Suprapubic skin (tissue), 4 donors: ENCODE measurements around the gene SRGAP1. TPM values are rescaled to one million over a fixed set of nuclear protein-coding genes. Genes with fewer than 3 reads are reported as not detected.

ENCODE experiments used
- DNase-seq, 2 donors: peaks; one replicate each; pipeline ENCODE4 v3.0.0-alpha.2; 2019; ENCODE audit warnings: low spot score in 2 of 2
- H3K27ac ChIP-seq: fragments of 200-600 bp; sonication (generic); one replicate; pipeline ENCODE4 v1.5.1; 2019
- H3K27me3 ChIP-seq: fragments of 200-600 bp; sonication (generic); one replicate; pipeline ENCODE4 v1.5.1; 2019
- H3K36me3 ChIP-seq: fragments of 200-600 bp; sonication (generic); one replicate; pipeline ENCODE4 v1.5.1; 2019
- H3K4me1 ChIP-seq: fragments of 200-600 bp; sonication (generic); one replicate; pipeline ENCODE4 v1.5.1; 2019
- H3K4me3 ChIP-seq: fragments of 200-600 bp; sonication (generic); one replicate; pipeline ENCODE4 v1.5.1; 2019; ENCODE audit warnings: mild to moderate bottlenecking
- H3K9me3 ChIP-seq: fragments of 200-600 bp; sonication (generic); one replicate; pipeline ENCODE4 v1.5.1; 2019
- EP300 ChIP-seq: sonication (generic); formaldehyde crosslinking; IDR thresholded peaks from one replicate; pipeline ENCODE4 v1.6.1; 2017; ENCODE audit warnings: antibody characterized with exemption
- POLR2A ChIP-seq, 2 donors: fragments of 450-650 bp; IDR thresholded peaks; one replicate each; pipeline ENCODE4 v1.6.1; 2017; ENCODE audit warnings: antibody characterized with exemption in 2 of 2, mild to moderate bottlenecking in 2 of 2, moderate library complexity in 2 of 2
- POLR2AphosphoS5 ChIP-seq, 3 donors: sonication (generic); formaldehyde crosslinking; IDR thresholded peaks; one replicate each; pipeline ENCODE4 v1.6.1; 2017; ENCODE audit warnings: antibody characterized with exemption in 3 of 3
- WGBS: methylation state at CpG from one replicate; pipeline ENCODE4 v1.1.5; 2018; 5-methylcytosine and 5-hydroxymethylcytosine counted together
- total RNA-seq, 4 donors: library from RNA; depleted of rRNA; stranded (reverse); fragments of >200 nt; gene quantifications; one replicate each; pipeline ENCODE4 v1.1.0, GENCODE V29; 2016
- TF ChIP-seq, protein P1 (sequence below), 2 donors: fragments of 200-600 bp in 1 of 2; fragments of 450-650 bp in 1 of 2; sonication (generic) in 1 of 2; IDR thresholded peaks; one replicate each; pipeline ENCODE4 v1.5.1; 2016 to 2019; ENCODE audit warnings: antibody characterized with exemption in 2 of 2, mild to moderate bottlenecking in 1 of 2, moderate library complexity in 1 of 2

SRGAP1 gene
- total RNA-seq, 4 donors from 2014 or later: 8.4 to 10.9 (median 9.8) TPM

DNA sequence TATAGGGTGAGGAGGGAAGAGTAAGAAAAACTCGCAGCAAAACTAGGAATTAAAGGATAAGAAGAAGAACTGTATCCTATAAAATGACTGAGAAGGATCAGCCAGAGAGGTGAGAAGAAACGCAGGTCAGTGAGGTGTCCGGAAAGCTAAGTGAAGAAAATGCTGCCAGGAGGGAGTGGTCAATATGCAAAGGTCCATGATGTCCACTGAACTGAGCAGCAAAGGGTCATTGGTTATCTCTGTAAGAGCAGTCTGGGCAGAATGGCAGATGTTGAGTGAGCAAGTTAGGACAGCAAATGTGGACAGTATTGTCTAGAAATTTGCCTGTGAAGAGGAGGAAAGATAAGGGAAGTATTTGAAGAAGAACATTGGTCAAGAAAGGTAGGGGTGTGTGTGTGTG is 155.4 kb downstream of the SRGAP1 start:
- no peak overlapping the region for H3K4me3 ChIP-seq
- no peak for TF ChIP-seq POLR2AphosphoS5 (IDR thresholded peaks at IDR 0.05)
- TF ChIP-seq, protein P1, sequence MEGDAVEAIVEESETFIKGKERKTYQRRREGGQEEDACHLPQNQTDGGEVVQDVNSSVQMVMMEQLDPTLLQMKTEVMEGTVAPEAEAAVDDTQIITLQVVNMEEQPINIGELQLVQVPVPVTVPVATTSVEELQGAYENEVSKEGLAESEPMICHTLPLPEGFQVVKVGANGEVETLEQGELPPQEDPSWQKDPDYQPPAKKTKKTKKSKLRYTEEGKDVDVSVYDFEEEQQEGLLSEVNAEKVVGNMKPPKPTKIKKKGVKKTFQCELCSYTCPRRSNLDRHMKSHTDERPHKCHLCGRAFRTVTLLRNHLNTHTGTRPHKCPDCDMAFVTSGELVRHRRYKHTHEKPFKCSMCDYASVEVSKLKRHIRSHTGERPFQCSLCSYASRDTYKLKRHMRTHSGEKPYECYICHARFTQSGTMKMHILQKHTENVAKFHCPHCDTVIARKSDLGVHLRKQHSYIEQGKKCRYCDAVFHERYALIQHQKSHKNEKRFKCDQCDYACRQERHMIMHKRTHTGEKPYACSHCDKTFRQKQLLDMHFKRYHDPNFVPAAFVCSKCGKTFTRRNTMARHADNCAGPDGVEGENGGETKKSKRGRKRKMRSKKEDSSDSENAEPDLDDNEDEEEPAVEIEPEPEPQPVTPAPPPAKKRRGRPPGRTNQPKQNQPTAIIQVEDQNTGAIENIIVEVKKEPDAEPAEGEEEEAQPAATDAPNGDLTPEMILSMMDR (IDR thresholded peaks at IDR 0.05): no peak
- TF ChIP-seq EP300: no peak
- TF ChIP-seq POLR2A (IDR thresholded peaks at IDR 0.05): no peak
- no peaks in the 10 kb centered on the region for H3K9me3 ChIP-seq
- H3K27ac ChIP-seq: no peak overlapping the region
- H3K36me3 ChIP-seq: no peaks in the 10 kb centered on the region
- no peaks in the 10 kb centered on the region for H3K27me3 ChIP-seq
- DNase-seq: no peak
- no peaks in the 10 kb centered on the region for H3K4me1 ChIP-seq
- WGBS: 95% methylated on average over 3 of the region's 3 CpGs

DNA sequence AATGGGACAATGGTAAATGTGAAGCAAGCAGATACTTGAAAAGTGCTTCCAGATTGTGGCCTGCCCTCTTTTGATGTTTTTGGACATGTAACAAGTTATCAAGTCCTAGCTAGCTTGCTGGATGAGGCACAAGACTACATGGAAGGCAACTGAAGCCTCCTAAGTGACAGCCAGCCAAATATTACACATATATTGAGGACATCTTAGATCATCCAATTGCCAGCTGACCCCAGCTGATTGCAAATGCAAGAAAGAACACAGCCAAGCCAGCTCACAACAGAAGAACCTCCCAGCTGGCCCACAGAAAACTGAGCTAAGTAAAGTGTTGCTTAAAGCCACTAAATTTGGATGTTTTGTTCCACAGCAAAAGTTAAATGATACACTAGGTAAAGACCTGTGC is 156.9 kb downstream of the SRGAP1 start:
- Histone ChIP-seq H3K27me3 (no peaks in the 10 kb centered on the region), H3K27ac (no peak overlapping the region), H3K9me3 (no peaks in the 10 kb centered on the region), H3K4me3 (no peak overlapping the region), H3K4me1 (no peaks in the 10 kb centered on the region), H3K36me3 (no peaks in the 10 kb centered on the region)
- TF ChIP-seq EP300 (no peak), POLR2A (IDR thresholded peaks at IDR 0.05) (no peak), POLR2AphosphoS5 (IDR thresholded peaks at IDR 0.05) (no peak)
- TF ChIP-seq, protein P1 (IDR thresholded peaks at IDR 0.05): no peak
- no peak for DNase-seq

DNA sequence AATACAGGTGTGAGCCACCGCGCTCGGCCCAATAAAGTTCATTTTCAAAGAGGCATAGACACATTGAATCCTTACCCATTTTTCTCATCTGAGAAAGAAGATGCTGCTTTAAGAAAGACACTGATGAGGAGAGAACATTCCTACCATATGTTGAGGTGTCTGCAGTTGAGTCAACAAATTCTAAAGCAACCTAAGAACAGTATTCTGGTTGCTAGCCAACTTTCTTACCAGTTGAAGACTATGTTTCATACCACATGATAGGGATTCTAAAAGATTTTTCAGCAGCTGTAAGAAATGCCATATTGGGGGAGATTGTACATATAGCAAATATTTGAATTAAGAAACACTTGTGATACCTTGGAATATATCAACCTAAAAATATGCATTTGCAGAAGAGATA is 160.1 kb downstream of the SRGAP1 start:
- no peaks in the 10 kb centered on the region for H3K9me3 ChIP-seq
- WGBS: 98% methylated on average over 3 of the region's 3 CpGs
- no peaks in the 10 kb centered on the region for H3K27me3 ChIP-seq
- no peaks in the 10 kb centered on the region for H3K4me1 ChIP-seq
- H3K27ac ChIP-seq: no peak overlapping the region
- no peak for DNase-seq
- no peaks in the 10 kb centered on the region for H3K36me3 ChIP-seq
- no peak overlapping the region for H3K4me3 ChIP-seq
- TF ChIP-seq, protein P1 (IDR thresholded peaks at IDR 0.05): no peak
- no peak for TF ChIP-seq POLR2A (IDR thresholded peaks at IDR 0.05)
- no peak for TF ChIP-seq POLR2AphosphoS5 (IDR thresholded peaks at IDR 0.05)
- TF ChIP-seq EP300: no peak

DNA sequence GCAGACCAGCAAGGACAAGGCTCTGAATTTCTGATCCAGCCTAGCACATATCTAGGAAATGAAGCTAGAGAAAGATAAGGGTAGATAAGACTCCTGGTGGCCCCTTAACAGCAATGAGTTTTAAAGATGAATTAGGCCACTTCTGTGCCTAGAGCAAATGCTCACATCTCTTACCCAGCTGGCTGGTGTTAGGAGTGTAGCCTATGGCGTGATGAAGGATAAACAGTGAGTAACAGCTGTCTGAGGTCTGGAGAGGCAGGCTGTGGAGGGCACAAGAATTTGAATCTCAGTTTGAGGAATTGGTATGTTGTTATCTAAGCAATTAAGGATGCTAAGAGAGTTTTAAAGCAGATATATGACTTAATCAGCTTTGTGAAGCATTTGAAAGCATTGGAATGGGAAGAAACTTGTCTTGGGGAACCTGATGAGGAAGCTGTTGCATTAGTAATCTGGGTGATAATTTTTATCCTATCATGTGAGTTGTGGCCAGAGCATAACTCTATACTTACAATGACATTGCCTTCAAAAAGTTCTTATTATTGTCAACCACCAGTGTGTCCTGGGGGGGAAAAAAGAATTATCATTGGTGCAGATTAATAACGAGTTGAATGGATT is 161.8 kb downstream of the SRGAP1 start:
- 92% methylated on average over 2 of the region's 2 CpGs for WGBS
- H3K4me1 ChIP-seq: no peaks in the 10 kb centered on the region
- no peaks in the 10 kb centered on the region for H3K27me3 ChIP-seq
- no peaks in the 10 kb centered on the region for H3K36me3 ChIP-seq
- TF ChIP-seq EP300 (no peak), POLR2AphosphoS5 (IDR thresholded peaks at IDR 0.05) (no peak), POLR2A (IDR thresholded peaks at IDR 0.05) (no peak)
- TF ChIP-seq, protein P1 (IDR thresholded peaks at IDR 0.05): no peak
- no peak overlapping the region for H3K4me3 ChIP-seq
- H3K27ac ChIP-seq: no peak overlapping the region
- DNase-seq: no peak
- no peaks in the 10 kb centered on the region for H3K9me3 ChIP-seq

DNA sequence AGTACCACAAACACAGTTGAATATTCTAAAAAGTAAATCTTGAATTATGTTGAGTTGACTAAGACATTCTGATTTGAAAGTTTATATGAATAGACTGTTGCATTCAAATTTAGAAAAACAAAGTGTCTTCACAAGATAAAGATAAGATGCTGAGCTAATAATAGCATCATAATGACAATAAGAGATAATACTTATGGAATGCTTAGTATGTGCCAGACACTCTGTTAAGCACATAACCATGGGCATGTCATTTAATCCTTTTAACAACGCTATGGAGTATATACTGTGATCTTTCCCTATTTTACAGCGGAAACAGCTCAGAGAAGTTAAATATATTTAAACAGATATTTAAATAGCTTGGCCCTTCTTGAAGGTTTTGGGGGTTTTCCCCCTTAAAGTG is 163.4 kb downstream of the SRGAP1 start:
- H3K4me1 ChIP-seq: no peaks in the 10 kb centered on the region
- no peaks in the 10 kb centered on the region for H3K9me3 ChIP-seq
- H3K36me3 ChIP-seq: no peaks in the 10 kb centered on the region
- TF ChIP-seq, protein P1 (IDR thresholded peaks at IDR 0.05): no peak
- no peak for TF ChIP-seq POLR2A (IDR thresholded peaks at IDR 0.05)
- no peak for TF ChIP-seq POLR2AphosphoS5 (IDR thresholded peaks at IDR 0.05)
- H3K27me3 ChIP-seq: no peaks in the 10 kb centered on the region
- no peak for DNase-seq
- no peak overlapping the region for H3K4me3 ChIP-seq
- H3K27ac ChIP-seq: no peak overlapping the region
- 73% methylated on average over 2 of the region's 2 CpGs for WGBS
